GM18867 (cell line): ENCODE data around the gene PLEK2.
"Not testable (repeated sequence)": the region's sequence is repeated elsewhere in the genome, so short reads cannot be mapped to it uniquely, and the experiment has no call there.

Source experiments
- ATAC-seq: cut with Tn5 transposase; IDR thresholded peaks from one replicate; pipeline ENCODE4 v1.9.1; 2021; ENCODE audit warnings: mild to moderate bottlenecking, moderate library complexity; ENCODE audit not compliant: unreplicated experiment

The PLEK2 gene

GRCh38 chr14:67411820-67412421 is at the start of gene PLEK2:
Gene PLEK2, minus strand, starts transcription at chr14:67412165. Its CDS starts 106 bp downstream, at chr14:67412059.
- ATAC-seq, result no peak

GRCh38 chr14:67461341-67461985 is 49.5 kb upstream of the PLEK2 start:
- no peak for ATAC-seq

- no peak for ATAC-seq
Measured at GRCh38 chr14:67459336-67459735, 47.4 kb upstream of the PLEK2 start.

GRCh38 chr14:67457782-67458181 is 45.8 kb upstream of the PLEK2 start:
- no peak for ATAC-seq

GRCh38 chr14:67456732-67457131 is 44.8 kb upstream of the PLEK2 start:
- ATAC-seq, result no peak

- ATAC-seq, result no peak
Measured at GRCh38 chr14:67453575-67454300, 41.8 kb upstream of the PLEK2 start.

GRCh38 chr14:67451667-67452066 is 39.7 kb upstream of the PLEK2 start:
- not testable (repeated sequence) for ATAC-seq

GRCh38 chr14:67449096-67449495 is 37.1 kb upstream of the PLEK2 start:
- no peak for ATAC-seq

- ATAC-seq, result no peak
Measured at GRCh38 chr14:67447033-67447381, 35.0 kb upstream of the PLEK2 start.

GRCh38 chr14:67446371-67447032 is 34.5 kb upstream of the PLEK2 start:
- ATAC-seq, result no peak

GRCh38 chr14:67444395-67444794 is 32.4 kb upstream of the PLEK2 start:
- ATAC-seq, result no peak

- ATAC-seq, result no peak
Measured at GRCh38 chr14:67442139-67442906, 30.4 kb upstream of the PLEK2 start.

GRCh38 chr14:67441672-67442071 is 29.7 kb upstream of the PLEK2 start:
- ATAC-seq, result no peak

- ATAC-seq, result no peak
Measured at GRCh38 chr14:67441256-67441655, 29.3 kb upstream of the PLEK2 start.

- ATAC-seq, result no peak
Measured at GRCh38 chr14:67440513-67440912, 28.5 kb upstream of the PLEK2 start.

GRCh38 chr14:67438969-67439368 is 27.0 kb upstream of the PLEK2 start:
- ATAC-seq, result no peak

GRCh38 chr14:67436006-67436866 is 24.3 kb upstream of the PLEK2 start:
- ATAC-seq, result no peak

- no peak for ATAC-seq
Measured at GRCh38 chr14:67435603-67436002, 23.6 kb upstream of the PLEK2 start.

GRCh38 chr14:67432050-67432564 is 20.1 kb upstream of the PLEK2 start:
- ATAC-seq, result no peak
